ENCODE measurements around the gene GNB1L. TPM values are rescaled to one million over a fixed set of nuclear protein-coding genes. Genes with fewer than 3 reads are reported as not detected.

GNB1L gene
- total RNA-seq, 1 donor, result 4.0 TPM

DNA sequence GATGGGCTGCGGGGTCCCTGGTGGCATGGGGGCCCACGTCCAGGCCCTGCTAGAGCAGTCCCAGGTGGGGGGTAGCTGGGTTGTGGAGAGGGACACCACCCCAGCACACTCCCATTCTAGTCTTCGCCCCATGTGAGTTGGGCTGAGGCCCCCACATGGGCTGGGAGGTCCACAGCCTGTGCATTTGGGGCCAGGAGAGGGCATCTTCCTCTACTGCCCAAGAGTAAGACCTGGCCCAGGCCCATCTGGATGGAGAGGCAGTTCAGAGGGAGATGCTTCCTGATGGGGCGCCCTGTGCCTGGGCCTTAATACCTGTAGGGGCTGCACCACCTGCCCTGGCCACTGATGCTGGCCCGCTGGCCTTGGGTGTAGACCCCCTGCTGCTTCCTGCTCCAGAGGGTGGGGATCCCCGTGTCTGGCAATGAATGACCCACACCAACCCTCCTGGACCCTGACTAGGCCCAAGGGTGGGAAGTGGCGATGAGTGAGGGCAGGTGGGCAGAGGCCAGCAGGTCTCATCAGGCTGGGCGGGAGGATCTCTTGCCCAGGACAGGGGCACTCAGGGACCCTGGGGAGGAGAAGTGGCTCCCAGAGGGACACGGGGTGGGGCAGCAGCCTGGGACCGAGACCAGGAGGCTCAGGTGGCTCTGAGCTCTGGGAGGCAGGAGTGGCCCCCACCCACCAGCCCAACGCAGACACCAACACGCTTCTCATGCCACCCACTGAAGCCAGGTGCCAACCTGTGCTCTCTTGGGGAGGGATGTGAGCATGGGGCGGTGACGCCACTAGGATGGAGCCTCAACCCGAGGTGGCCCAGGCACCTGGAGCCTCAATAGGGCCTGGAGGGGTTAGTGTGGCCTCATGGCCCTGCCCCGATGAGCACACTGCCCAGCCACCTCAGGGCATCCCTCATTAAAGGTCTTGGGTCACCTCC, 17.4 kb upstream of the GNB1L start:
- no peak overlapping the region for H3K27ac ChIP-seq (ENCODE audit: low read depth, low read length)
- H4K20me1 ChIP-seq (ENCODE audit: insufficient read depth, low read length), result no peaks in the 10 kb centered on the region
- TF ChIP-seq, protein P1, sequence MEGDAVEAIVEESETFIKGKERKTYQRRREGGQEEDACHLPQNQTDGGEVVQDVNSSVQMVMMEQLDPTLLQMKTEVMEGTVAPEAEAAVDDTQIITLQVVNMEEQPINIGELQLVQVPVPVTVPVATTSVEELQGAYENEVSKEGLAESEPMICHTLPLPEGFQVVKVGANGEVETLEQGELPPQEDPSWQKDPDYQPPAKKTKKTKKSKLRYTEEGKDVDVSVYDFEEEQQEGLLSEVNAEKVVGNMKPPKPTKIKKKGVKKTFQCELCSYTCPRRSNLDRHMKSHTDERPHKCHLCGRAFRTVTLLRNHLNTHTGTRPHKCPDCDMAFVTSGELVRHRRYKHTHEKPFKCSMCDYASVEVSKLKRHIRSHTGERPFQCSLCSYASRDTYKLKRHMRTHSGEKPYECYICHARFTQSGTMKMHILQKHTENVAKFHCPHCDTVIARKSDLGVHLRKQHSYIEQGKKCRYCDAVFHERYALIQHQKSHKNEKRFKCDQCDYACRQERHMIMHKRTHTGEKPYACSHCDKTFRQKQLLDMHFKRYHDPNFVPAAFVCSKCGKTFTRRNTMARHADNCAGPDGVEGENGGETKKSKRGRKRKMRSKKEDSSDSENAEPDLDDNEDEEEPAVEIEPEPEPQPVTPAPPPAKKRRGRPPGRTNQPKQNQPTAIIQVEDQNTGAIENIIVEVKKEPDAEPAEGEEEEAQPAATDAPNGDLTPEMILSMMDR (IDR thresholded peaks at IDR 0.05; ENCODE audit: extremely low read depth, low read depth, low read length), result no peak
- H3K4me1 ChIP-seq (ENCODE audit: insufficient read depth, low read length), result peaks cover 18% of the 10 kb centered on the region
- H3K36me3 ChIP-seq (ENCODE audit: insufficient read depth, low read length), result no peaks in the 10 kb centered on the region
- H3K9me3 ChIP-seq (ENCODE audit: low read depth, low read length), result no peaks in the 10 kb centered on the region
- peak; percentile 42 for DNase-seq (ENCODE audit: insufficient read length, low spot score, missing footprints)
- no peaks in the 10 kb centered on the region for H3K79me2 ChIP-seq (ENCODE audit: insufficient read depth, low read length)
- no peak overlapping the region for H2AFZ ChIP-seq (ENCODE audit: low read length)
- no peak overlapping the region for H3K4me2 ChIP-seq (ENCODE audit: insufficient read depth, low read length)
- H3K27me3 ChIP-seq (ENCODE audit: insufficient read depth, low read length), result no peaks in the 10 kb centered on the region
- no peak overlapping the region for H3K4me3 ChIP-seq (ENCODE audit: insufficient read depth, low read length)

DNA sequence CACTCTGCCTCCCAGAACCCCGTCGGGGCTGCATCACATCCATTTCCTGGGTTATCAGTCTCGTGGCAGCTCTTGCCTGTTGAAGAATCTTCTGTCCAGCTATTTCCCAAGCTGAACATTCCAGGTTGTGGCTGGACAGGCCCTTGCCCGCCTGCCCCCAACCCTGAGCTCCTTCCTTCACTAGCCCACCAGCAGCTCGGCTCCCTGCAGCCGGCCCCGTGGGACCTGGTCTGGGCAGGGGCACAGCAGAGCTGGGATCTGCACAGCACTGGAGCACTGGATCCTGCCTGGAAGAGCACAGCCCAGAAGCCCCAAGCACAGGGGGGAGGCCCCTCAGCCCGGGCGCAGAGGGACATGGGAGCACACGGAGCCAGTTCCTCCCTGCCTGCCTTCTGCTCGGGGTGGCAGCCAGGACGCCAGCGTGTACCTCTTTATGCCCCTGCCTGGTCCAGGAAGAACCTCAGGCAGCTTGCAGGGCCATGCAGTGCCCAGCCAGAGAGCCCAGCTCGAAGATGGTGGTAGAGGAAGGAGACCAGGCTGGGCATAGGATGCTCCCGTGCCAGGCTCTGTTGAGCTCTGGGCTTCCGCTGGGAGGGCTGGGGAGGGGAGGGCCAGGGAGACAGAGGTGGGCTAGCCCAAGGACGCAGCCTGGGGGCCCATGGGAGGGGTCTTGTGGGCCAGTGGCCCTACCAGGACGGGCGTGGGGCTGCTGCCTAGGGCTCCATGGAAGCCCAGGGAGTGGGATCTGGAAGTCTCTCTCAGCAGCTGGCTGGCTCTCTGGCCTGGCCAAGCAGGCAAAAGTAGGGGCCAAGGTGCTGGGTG, 16.6 kb upstream of the GNB1L start:
- TF ChIP-seq, protein P1 (IDR thresholded peaks at IDR 0.05; ENCODE audit: extremely low read depth, low read depth, low read length), result no peak
- no peaks in the 10 kb centered on the region for H3K9me3 ChIP-seq (ENCODE audit: low read depth, low read length)
- H4K20me1 ChIP-seq (ENCODE audit: insufficient read depth, low read length), result no peaks in the 10 kb centered on the region
- no peak overlapping the region for H3K4me3 ChIP-seq (ENCODE audit: insufficient read depth, low read length)
- H2AFZ ChIP-seq (ENCODE audit: low read length), result no peak overlapping the region
- no peak overlapping the region for H3K4me2 ChIP-seq (ENCODE audit: insufficient read depth, low read length)
- H3K27ac ChIP-seq (ENCODE audit: low read depth, low read length), result no peak overlapping the region
- H3K79me2 ChIP-seq (ENCODE audit: insufficient read depth, low read length), result no peaks in the 10 kb centered on the region
- H3K36me3 ChIP-seq (ENCODE audit: insufficient read depth, low read length), result no peaks in the 10 kb centered on the region
- peak; percentile 48 for DNase-seq (ENCODE audit: insufficient read length, low spot score, missing footprints)
- peaks cover 14% of the 10 kb centered on the region for H3K4me1 ChIP-seq (ENCODE audit: insufficient read depth, low read length)
- no peaks in the 10 kb centered on the region for H3K27me3 ChIP-seq (ENCODE audit: insufficient read depth, low read length)

DNA sequence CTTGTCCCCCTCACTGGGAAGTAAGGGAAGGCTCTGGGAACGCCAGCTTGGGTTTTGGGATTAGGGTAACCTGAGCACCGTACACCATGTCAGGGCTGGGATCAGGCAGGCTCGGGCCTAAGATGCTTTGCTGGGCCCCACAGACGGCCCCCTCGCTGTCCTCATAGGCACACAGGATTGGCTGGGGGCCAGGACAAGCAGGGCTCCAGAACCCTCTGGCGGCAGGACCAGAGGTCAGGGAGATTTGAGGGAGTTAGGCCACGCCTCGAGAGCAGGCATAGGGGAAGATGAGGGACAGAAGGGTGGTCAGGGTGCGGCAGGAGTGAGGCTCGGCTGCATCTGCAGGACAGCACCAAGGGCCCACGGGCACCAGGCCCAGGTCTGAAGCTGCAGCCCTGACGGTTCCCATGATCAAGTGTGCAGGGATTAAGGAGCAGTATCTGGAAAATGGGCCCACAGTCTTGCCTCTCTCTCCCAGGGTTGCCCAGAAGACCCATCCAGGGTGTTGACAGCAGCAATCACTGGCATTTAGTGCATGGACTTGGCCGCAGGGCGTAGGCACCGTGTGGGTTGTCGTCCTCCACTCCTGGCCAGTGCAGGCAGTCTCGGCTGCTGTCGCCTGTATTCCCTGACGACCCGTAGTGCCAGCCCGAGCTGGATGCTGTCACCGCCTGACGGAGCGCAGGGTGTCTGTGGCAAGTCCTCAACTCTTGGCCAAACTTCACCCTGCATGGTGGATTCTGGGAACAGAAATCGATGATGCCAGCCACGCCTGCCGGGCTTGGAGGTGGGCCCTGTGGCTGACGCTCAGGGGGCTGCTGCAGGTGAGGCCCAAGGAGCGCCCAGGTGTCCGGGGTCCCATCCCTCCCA, 15.7 kb upstream of the GNB1L start:
- Histone ChIP-seq H3K4me1 (ENCODE audit: insufficient read depth, low read length) (peaks cover 5% of the 10 kb centered on the region), H3K79me2 (ENCODE audit: insufficient read depth, low read length) (no peaks in the 10 kb centered on the region), H3K4me2 (ENCODE audit: insufficient read depth, low read length) (no peak overlapping the region), H3K36me3 (ENCODE audit: insufficient read depth, low read length) (no peaks in the 10 kb centered on the region), H3K27ac (ENCODE audit: low read depth, low read length) (no peak overlapping the region), H3K4me3 (ENCODE audit: insufficient read depth, low read length) (no peak overlapping the region), H4K20me1 (ENCODE audit: insufficient read depth, low read length) (no peaks in the 10 kb centered on the region), H3K9me3 (ENCODE audit: low read depth, low read length) (no peaks in the 10 kb centered on the region), H2AFZ (ENCODE audit: low read length) (no peak overlapping the region), H3K27me3 (ENCODE audit: insufficient read depth, low read length) (no peaks in the 10 kb centered on the region)
- peak; percentile 21 for DNase-seq (ENCODE audit: insufficient read length, low spot score, missing footprints)
- TF ChIP-seq, protein P1 (IDR thresholded peaks at IDR 0.05; ENCODE audit: extremely low read depth, low read depth, low read length), result no peak
